Right atrium auricular region (tissue), 2 donors: ENCODE results near the gene SAMMSON. TPM values are rescaled to one million over a fixed set of nuclear protein-coding genes. Genes with fewer than 3 reads are reported as not detected.

Source experiments
- DNase-seq: peaks from one replicate; pipeline ENCODE4 v3.0.0-alpha.2; 2019; ENCODE audit warnings: low spot score
- H3K27ac ChIP-seq, 2 donors: fragments of 200-600 bp; sonication (generic); 1 replicate in 1 of 2; 2 replicates in 1 of 2; pipeline ENCODE4 v1.5.1; 2016 to 2019
- H3K27me3 ChIP-seq, 2 donors: fragments of 200-600 bp; sonication (generic); one replicate each; pipeline versions ENCODE4 v1.5.1 to v1.6.0; 2017 to 2019
- H3K36me3 ChIP-seq: fragments of 200-600 bp; sonication (generic); one replicate; pipeline ENCODE4 v1.5.1; 2016
- H3K4me1 ChIP-seq, 2 donors: fragments of 200-600 bp; sonication (generic); one replicate each; pipeline versions ENCODE4 v1.5.1 to v1.6.0; 2017 to 2019
- H3K4me3 ChIP-seq, 2 donors: fragments of 200-600 bp; sonication (generic); 1 replicate in 1 of 2; 2 replicates in 1 of 2; pipeline ENCODE4 v1.5.1; 2017 to 2019; ENCODE audit warnings: mild to moderate bottlenecking in 1 of 2, moderate library complexity in 1 of 2
- H3K9me3 ChIP-seq, 2 donors: fragments of 200-600 bp; sonication (generic); one replicate each; pipeline ENCODE4 v1.5.1; 2019
- CTCF ChIP-seq, 2 donors: fragments of 200-600 bp; sonication (generic); IDR thresholded peaks; one replicate each; pipeline ENCODE4 v1.5.1; 2019; ENCODE audit warnings: antibody characterized with exemption in 2 of 2
- total RNA-seq, 2 donors: library from RNA; depleted of rRNA; stranded (reverse); fragments of >200 nt; gene quantifications; one replicate each; pipeline ENCODE4 v1.1.0, GENCODE V29; 2016

The SAMMSON gene
- not detected for total RNA-seq

GRCh38 chr3:69999140-70000027 lies at the start of gene SAMMSON:
Gene SAMMSON, plus strand, starts transcription at chr3:69999733.
- Histone ChIP-seq H3K27me3 (no peaks in the 10 kb centered on the region), H3K27ac (no peak within 1 kb of the TSS), H3K9me3 (peaks cover 0 to 4% of the 10 kb centered on the region in 2 donors), H3K4me3 (peak within 1 kb of the TSS; percentile 3 to 25), H3K4me1 (no peaks in the 10 kb centered on the region), H3K36me3 (no peaks in the 10 kb centered on the region)
- no peak for TF ChIP-seq CTCF (IDR thresholded peaks at IDR 0.05)
- DNase-seq = no peak

DNA sequence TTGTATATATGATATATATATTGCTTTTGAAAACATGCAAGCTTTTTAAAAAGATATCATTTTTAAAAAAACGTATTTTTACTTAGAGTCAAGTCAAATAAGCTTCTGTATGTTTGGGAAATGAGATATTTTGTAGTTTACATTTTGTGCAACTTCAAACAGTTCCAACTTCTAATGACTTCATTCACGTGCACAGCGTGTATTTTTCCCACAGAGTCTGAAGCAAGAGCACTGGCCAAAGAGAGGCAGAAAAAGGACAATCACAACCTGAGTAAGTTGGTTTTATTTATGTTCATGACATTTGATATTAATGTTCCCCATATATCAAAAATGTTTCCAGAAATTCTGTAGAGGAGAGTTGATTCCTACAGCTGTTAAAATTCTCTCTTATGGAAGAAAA lies 47.9 kb upstream of the SAMMSON start:
- no peaks in the 10 kb centered on the region for H3K27me3 ChIP-seq
- H3K36me3 ChIP-seq = peaks cover 16% of the 10 kb centered on the region
- H3K4me3 ChIP-seq = no peak overlapping the region
- no peak for TF ChIP-seq CTCF (IDR thresholded peaks at IDR 0.05)
- DNase-seq = no peak
- H3K9me3 ChIP-seq = no peaks in the 10 kb centered on the region
- H3K4me1 ChIP-seq = no peaks in the 10 kb centered on the region
- no peak overlapping the region for H3K27ac ChIP-seq

GRCh38 chr3:69959581-69959980 lies 40.0 kb upstream of the SAMMSON start:
- no peak for TF ChIP-seq CTCF (IDR thresholded peaks at IDR 0.05)
- Histone ChIP-seq H3K4me3 (no peak overlapping the region), H3K27me3 (no peaks in the 10 kb centered on the region), H3K9me3 (no peaks in the 10 kb centered on the region), H3K27ac (no peak overlapping the region), H3K36me3 (peaks cover 26% of the 10 kb centered on the region), H3K4me1 (no peaks in the 10 kb centered on the region)
- no peak for DNase-seq

DNA sequence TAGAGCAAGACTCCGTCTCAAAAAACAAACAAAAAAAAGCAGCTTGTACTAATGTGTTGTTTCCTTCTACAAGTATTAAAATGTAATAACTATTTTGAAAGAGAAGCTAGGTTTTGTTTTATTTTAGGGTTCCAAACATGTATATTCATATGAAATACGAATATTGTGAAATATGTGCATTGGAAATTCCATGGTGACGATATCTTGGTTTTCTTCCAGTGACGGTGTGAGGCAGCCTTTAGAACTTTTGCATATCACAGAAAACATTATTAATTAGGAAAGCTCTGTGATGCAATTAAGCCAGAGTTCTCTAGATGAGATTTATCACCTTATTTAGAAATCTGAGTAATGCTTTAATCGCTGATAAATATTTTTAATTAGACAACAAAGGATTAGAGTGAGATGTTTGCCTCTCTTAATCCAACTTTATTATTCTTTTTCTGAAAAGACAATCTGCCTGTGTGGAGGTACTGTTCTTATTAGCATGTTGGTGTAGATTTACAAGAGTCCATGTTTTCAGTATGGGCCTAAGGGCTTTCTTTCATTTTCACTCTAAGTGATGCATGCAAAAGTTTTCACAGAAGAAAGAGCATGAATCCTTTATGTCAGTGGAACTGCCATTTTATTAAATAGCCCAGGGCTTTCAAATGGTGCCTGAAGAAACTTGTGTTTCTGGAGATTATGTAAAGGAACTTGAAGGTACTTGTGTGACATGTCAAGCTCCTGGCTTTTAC lies 37.7 kb upstream of the SAMMSON start:
- TF ChIP-seq CTCF (IDR thresholded peaks at IDR 0.05) = no peak
- H3K27ac ChIP-seq = no peak overlapping the region
- DNase-seq = no peak

GRCh38 chr3:69963643-69964042 lies 35.9 kb upstream of the SAMMSON start:
- H3K4me3 ChIP-seq = no peak overlapping the region
- no peaks in the 10 kb centered on the region for H3K27me3 ChIP-seq
- peaks cover 44% of the 10 kb centered on the region for H3K36me3 ChIP-seq
- DNase-seq = no peak
- TF ChIP-seq CTCF (IDR thresholded peaks at IDR 0.05) = no peak
- H3K27ac ChIP-seq = no peak overlapping the region
- no peaks in the 10 kb centered on the region for H3K9me3 ChIP-seq
- no peaks in the 10 kb centered on the region for H3K4me1 ChIP-seq

More for the DNA sequence above, 37.7 kb upstream of the SAMMSON start:
- no peaks in the 10 kb centered on the region for H3K27me3 ChIP-seq
- no peaks in the 10 kb centered on the region for H3K4me1 ChIP-seq
- H3K4me3 ChIP-seq = no peak overlapping the region
- peaks cover 44% of the 10 kb centered on the region for H3K36me3 ChIP-seq
- no peaks in the 10 kb centered on the region for H3K9me3 ChIP-seq
